ENCODE measurements around the gene LARP1B.
"Not testable (repeated sequence)": the region's sequence is repeated elsewhere in the genome, so short reads cannot be mapped to it uniquely, and the experiment has no call there.

LARP1B gene

GRCh38 chr4:128228845-128229795 is 168.0 kb downstream of the LARP1B start:
- DNase-seq: no peak

- DNase-seq: no peak
Measured at GRCh38 chr4:128232719-128233118, 171.6 kb downstream of the LARP1B start.

- DNase-seq: no peak
Measured at GRCh38 chr4:128234836-128235235, 173.7 kb downstream of the LARP1B start.

- no peak for DNase-seq
Measured at GRCh38 chr4:128241019-128241418, 179.9 kb downstream of the LARP1B start.

GRCh38 chr4:128241425-128241913 is 180.4 kb downstream of the LARP1B start:
- no peak for DNase-seq

GRCh38 chr4:128241981-128242380 is 180.9 kb downstream of the LARP1B start:
- no peak for DNase-seq

- no peak for DNase-seq
Measured at GRCh38 chr4:128242601-128243000, 181.5 kb downstream of the LARP1B start.

- DNase-seq: no peak
Measured at GRCh38 chr4:128244379-128244778, 183.3 kb downstream of the LARP1B start.

- DNase-seq: not testable (repeated sequence)
Measured at GRCh38 chr4:128245391-128245790, 184.3 kb downstream of the LARP1B start.

GRCh38 chr4:128247906-128248305 is 186.8 kb downstream of the LARP1B start:
- no peak for DNase-seq

GRCh38 chr4:128249787-128250668 is 188.9 kb downstream of the LARP1B start:
- DNase-seq: no peak

- DNase-seq: no peak
Measured at GRCh38 chr4:128255906-128256305, 194.8 kb downstream of the LARP1B start.

GRCh38 chr4:128256539-128256938 is 195.4 kb downstream of the LARP1B start:
- DNase-seq: no peak

GRCh38 chr4:128258166-128258565 is 197.1 kb downstream of the LARP1B start:
- not testable (repeated sequence) for DNase-seq

- not testable (repeated sequence) for DNase-seq
Measured at GRCh38 chr4:128259889-128260288, 198.8 kb downstream of the LARP1B start.
